ENCODE measurements around the gene AFMID. TPM values are rescaled to one million over a fixed set of nuclear protein-coding genes. Genes with fewer than 3 reads are reported as not detected.

AFMID gene
- total and polyA plus RNA-seq, 9 of the 15 experiments (the other 6 are each of a cell fraction or from before 2014, with no cell fraction given): 62.1 to 188 (median 74.4) TPM

- TF ChIP-seq PREB (CRISPR knock-in tag; IDR thresholded peaks at IDR 0.05) (no peak), NFXL1 (CRISPR knock-in tag; IDR thresholded peaks at IDR 0.05) (no peak), CHD4 (IDR thresholded peaks at IDR 0.05; ENCODE audit: insufficient read depth, insufficient replicate concordance, low read depth, low read length, poor library complexity, severe bottlenecking) (no peak), BMI1 (IDR thresholded peaks at IDR 0.05; ENCODE audit: low read length) (no peak), USF1 (CRISPR knock-in tag; IDR thresholded peaks at IDR 0.05) (peak; percentile 81), SIN3A (IDR thresholded peaks at IDR 0.05; ENCODE audit: borderline replicate concordance in 2 of 2, control insufficient read depth in 1 of 2, low read depth in 2 of 2, low read length in 2 of 2) (peak; percentile 89 to 90), TRIM24 (IDR thresholded peaks at IDR 0.05) (peak; percentile 73 to 80), NONO (IDR thresholded peaks at IDR 0.05; ENCODE audit: low read depth in 2 of 2, low read length in 1 of 2) (peak; percentile 23 to 58; a peak in 2 of 4 replicates), CBX8 (IDR thresholded peaks at IDR 0.05; ENCODE audit: borderline replicate concordance, extremely low read depth, low read depth, low read length, poor library complexity, severe bottlenecking) (no peak), ZNF407 (IDR thresholded peaks at IDR 0.05; ENCODE audit: low read depth) (no peak), TGIF2 (CRISPR knock-in tag; IDR thresholded peaks at IDR 0.05) (no peak), GABPB2 (CRISPR knock-in tag; conservative IDR thresholded peaks at IDR 0.05) (no peak), SMAD4 (CRISPR knock-in tag; conservative IDR thresholded peaks at IDR 0.05) (peak; percentile 48; the same call in 1 of the 2 replicates), ZNF551 (CRISPR knock-in tag; IDR thresholded peaks at IDR 0.05) (no peak), RAD51 (IDR thresholded peaks at IDR 0.05; ENCODE audit: borderline replicate concordance, low read depth) (peak; percentile 49; the same call in 1 of the 2 replicates)
Observed at GRCh38 chr17:78186692-78187595, at the start of gene AFMID, which contains the start of gene TK1 (continued).
